Measurements from ENCODE around the gene FDX2.

DNA sequence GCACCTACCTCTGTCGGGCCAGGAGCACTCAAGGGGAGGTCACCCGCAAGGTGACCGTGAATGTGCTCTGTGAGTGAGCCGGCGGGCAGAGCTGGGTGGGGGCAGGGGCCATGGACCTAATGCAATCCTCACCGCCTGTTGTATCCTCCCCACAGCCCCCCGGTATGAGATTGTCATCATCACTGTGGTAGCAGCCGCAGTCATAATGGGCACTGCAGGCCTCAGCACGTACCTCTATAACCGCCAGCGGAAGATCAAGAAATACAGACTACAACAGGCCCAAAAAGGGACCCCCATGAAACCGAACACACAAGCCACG, 30.9 kb downstream of the FDX2 start:
- TF ChIP-seq ASH2L (IDR thresholded peaks at IDR 0.05; ENCODE audit: low read length), result no peak
- TF ChIP-seq CTCF (IDR thresholded peaks at IDR 0.05; ENCODE audit: control extremely low read depth in 1 of 3, insufficient read depth in 1 of 3, low read depth in 1 of 3, low read length in 3 of 3), result no peak
- no peak for TF ChIP-seq TAF1 (IDR thresholded peaks at IDR 0.05; ENCODE audit: low read depth, low read length)
- no peak for TF ChIP-seq CEBPB (IDR thresholded peaks at IDR 0.05; ENCODE audit: low read depth, low read length)
- no peak for TF ChIP-seq SIN3A (conservative IDR thresholded peaks at IDR 0.05 in 1 of 2, IDR thresholded peaks at IDR 0.05 in 1 of 2; ENCODE audit: low read depth in 1 of 2, low read length in 2 of 2)
- no peak for TF ChIP-seq POLR2AphosphoS5 (IDR thresholded peaks at IDR 0.05; ENCODE audit: low read depth, low read length)
- no peak for TF ChIP-seq CHD2 (IDR thresholded peaks at IDR 0.05; ENCODE audit: low read length)
- no peak for TF ChIP-seq KDM5A (IDR thresholded peaks at IDR 0.05; ENCODE audit: low read length)
- TF ChIP-seq ZNF274 (IDR thresholded peaks at IDR 0.05; ENCODE audit: borderline replicate concordance, extremely low read depth, low read length), result no peak
- TF ChIP-seq POLR2A (IDR thresholded peaks at IDR 0.05; ENCODE audit: control extremely low read depth in 1 of 2, low read depth in 2 of 2, low read length in 2 of 2), result no peak
- TF ChIP-seq EGR1 (IDR thresholded peaks at IDR 0.05; ENCODE audit: borderline replicate concordance, low read depth, low read length), result no peak
- TF ChIP-seq SP2 (IDR thresholded peaks at IDR 0.05; ENCODE audit: low read length), result no peak
